PC-3 (cell line): ENCODE data around the gene ROCK2. TPM values are rescaled to one million over a fixed set of nuclear protein-coding genes. Genes with fewer than 3 reads are reported as not detected.

Experiments
- ATAC-seq: fragments of 200-7000 bp; cut with Tn5 transposase; 2 replicates; pipeline ENCODE4 v1.9.1; 2020; ENCODE audit warnings: mild to moderate bottlenecking, moderate library complexity
- BruUV-seq: library from RNA; stranded (reverse); fragments of 400-500 nt; replicated peaks from 2 replicates; lab custom pipeline; 2021; lab: Mats Ljungman, UMichigan
- CTCF ChIA-PET: fragments of 300-600 bp; sonication (Branson Sonifier 250); formaldehyde crosslinking; loops from one replicate; lab custom pipeline; 2022; ENCODE audit warnings: antibody characterized with exemption; lab: Charles Lee
- POLR2A ChIA-PET: fragments of 300-600 bp; sonication (Branson Sonifier 250); formaldehyde crosslinking; loops from one replicate; lab custom pipeline; 2022; ENCODE audit warnings: antibody characterized with exemption; ENCODE audit not compliant: unreplicated experiment; lab: Charles Lee
- DNase-seq: peaks from one replicate; pipeline ENCODE4 v3.0.0-alpha.2; 2015
- H2AFZ ChIP-seq: fragments of 300-600 bp; sonication (generic); 2 replicates; pipeline ENCODE4 v1.6.0; 2016; ENCODE audit warnings: antibody characterized with exemption, low read length
- H3F3A ChIP-seq: fragments of 300-600 bp; sonication (generic); one replicate; pipeline ENCODE4 v1.6.0; 2017; ENCODE audit warnings: antibody characterized with exemption, low read length, control low read depth, mild to moderate bottlenecking; ENCODE audit not compliant: unreplicated experiment
- H3K27ac ChIP-seq: fragments of 300-600 bp; sonication (generic); 2 replicates; pipeline ENCODE4 v1.5.1; 2016; ENCODE audit warnings: mild to moderate bottlenecking, low read length
- H3K27me3 ChIP-seq: fragments of 300-600 bp; sonication (generic); 2 replicates; pipeline ENCODE4 v1.6.1; 2016; ENCODE audit warnings: low read length, mixed read lengths
- H3K36me3 ChIP-seq: fragments of 300-600 bp; sonication (generic); 2 replicates; pipeline ENCODE4 v1.6.1; 2016; ENCODE audit warnings: low read depth, mixed run types, low read length, mixed read lengths
- H3K4me1 ChIP-seq: fragments of 300-600 bp; sonication (generic); 2 replicates; pipeline ENCODE4 v1.5.1; 2016; ENCODE audit warnings: low read length; ENCODE audit not compliant: insufficient read depth
- H3K4me2 ChIP-seq: fragments of 300-600 bp; sonication (generic); 2 replicates; pipeline ENCODE4 v1.6.0; 2016; ENCODE audit warnings: low read length
- H3K4me3 ChIP-seq: fragments of 300-600 bp; sonication (generic); 2 replicates; pipeline ENCODE4 v1.5.1; 2016; ENCODE audit warnings: mild to moderate bottlenecking, low read length, mixed read lengths
- H3K79me2 ChIP-seq: fragments of 300-600 bp; sonication (generic); 2 replicates; pipeline ENCODE4 v1.6.1; 2017; ENCODE audit warnings: low read length, mixed read lengths
- H3K9ac ChIP-seq: fragments of 300-600 bp; sonication (generic); 2 replicates; pipeline ENCODE4 v1.6.0; 2016; ENCODE audit warnings: mild to moderate bottlenecking, low read length
- H3K9me2 ChIP-seq: fragments of 300-600 bp; sonication (generic); replicated peaks from 2 replicates; pipeline ENCODE4 v1.6.1; 2016; ENCODE audit warnings: mixed run types, low read length, mixed read lengths
- H3K9me3 ChIP-seq: fragments of 300-600 bp; sonication (generic); 2 replicates; pipeline ENCODE4 v1.6.1; 2016; ENCODE audit warnings: low read length, mixed read lengths
- H4K20me1 ChIP-seq: fragments of 300-600 bp; sonication (generic); 2 replicates; pipeline ENCODE4 v1.6.1; 2016; ENCODE audit warnings: low read length, mixed read lengths
- EZH2 ChIP-seq: fragments of 300-600 bp; sonication (generic); IDR thresholded peaks from one replicate; pipeline ENCODE4 v1.6.1; 2017; ENCODE audit warnings: antibody characterized with exemption, mild to moderate bottlenecking, low read length; ENCODE audit not compliant: unreplicated experiment
- EZH2phosphoT487 ChIP-seq: fragments of 300-600 bp; sonication (generic); IDR thresholded peaks from 2 replicates; pipeline ENCODE4 v1.6.1; 2018; ENCODE audit warnings: mild to moderate bottlenecking, antibody characterized with exemption, low read length, borderline replicate concordance
- intact Hi-C: fragments of 100-400 bp; cut with micrococcal nuclease; formaldehyde crosslinking; loops from 2 replicates; pipeline ENCODE4 v1.9.0; 2023
- total RNA-seq: library from RNA; depleted of rRNA; stranded (reverse); fragments of >200 nt; gene quantifications from 2 replicates; pipeline ENCODE4 v1.2.3, GENCODE V29; 2014
- TF ChIP-seq, protein P1 (sequence below): fragments of 300-600 bp; sonication (generic); conservative IDR thresholded peaks from 2 replicates; pipeline ENCODE4 v1.5.1; 2017; ENCODE audit warnings: antibody characterized with exemption, low read depth, mild to moderate bottlenecking, low read length

ROCK2 gene
- total RNA-seq, 1 experiment from 2014 or later = 35.3 TPM

DNA sequence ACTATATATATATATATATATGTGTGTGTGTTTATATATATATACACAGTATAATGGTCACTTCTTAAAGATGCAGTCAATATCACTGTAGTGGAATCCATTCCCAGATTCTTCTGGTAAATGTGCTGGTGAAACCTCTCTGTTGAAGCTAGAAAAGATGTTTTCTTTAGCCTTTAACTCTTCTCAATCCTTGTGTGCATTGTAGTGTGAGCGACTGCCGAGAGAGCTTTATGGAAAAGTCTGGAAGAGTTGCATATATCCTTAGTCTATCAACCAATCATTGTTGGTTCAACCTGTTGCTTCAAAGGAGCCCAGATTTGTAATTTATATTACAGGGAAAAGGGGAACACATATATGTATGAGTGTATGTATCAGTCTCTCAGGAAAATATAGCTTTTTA, 161.5 kb downstream of the ROCK2 start:
- H2AFZ ChIP-seq = no peak overlapping the region
- no peak overlapping the region for H3K4me3 ChIP-seq
- CTCF ChIA-PET = no interaction called here
- peaks cover 7% of the 10 kb centered on the region; the same call in 1 of the 2 replicates for H3K4me1 ChIP-seq
- H3F3A ChIP-seq = no peaks in the 10 kb centered on the region
- no peak overlapping the region for H3K9ac ChIP-seq
- H3K4me2 ChIP-seq = no peak overlapping the region
- no peaks in the 10 kb centered on the region for H3K9me3 ChIP-seq
- no peak for ATAC-seq
- no peak for DNase-seq
- no peaks in the 10 kb centered on the region for H3K27me3 ChIP-seq
- peaks cover 6% of the 10 kb centered on the region; the same call in 1 of the 2 replicates for H3K36me3 ChIP-seq
- H3K27ac ChIP-seq = no peak overlapping the region
- TF ChIP-seq EZH2 (no peak), EZH2phosphoT487 (no peak)
- TF ChIP-seq, protein P1, sequence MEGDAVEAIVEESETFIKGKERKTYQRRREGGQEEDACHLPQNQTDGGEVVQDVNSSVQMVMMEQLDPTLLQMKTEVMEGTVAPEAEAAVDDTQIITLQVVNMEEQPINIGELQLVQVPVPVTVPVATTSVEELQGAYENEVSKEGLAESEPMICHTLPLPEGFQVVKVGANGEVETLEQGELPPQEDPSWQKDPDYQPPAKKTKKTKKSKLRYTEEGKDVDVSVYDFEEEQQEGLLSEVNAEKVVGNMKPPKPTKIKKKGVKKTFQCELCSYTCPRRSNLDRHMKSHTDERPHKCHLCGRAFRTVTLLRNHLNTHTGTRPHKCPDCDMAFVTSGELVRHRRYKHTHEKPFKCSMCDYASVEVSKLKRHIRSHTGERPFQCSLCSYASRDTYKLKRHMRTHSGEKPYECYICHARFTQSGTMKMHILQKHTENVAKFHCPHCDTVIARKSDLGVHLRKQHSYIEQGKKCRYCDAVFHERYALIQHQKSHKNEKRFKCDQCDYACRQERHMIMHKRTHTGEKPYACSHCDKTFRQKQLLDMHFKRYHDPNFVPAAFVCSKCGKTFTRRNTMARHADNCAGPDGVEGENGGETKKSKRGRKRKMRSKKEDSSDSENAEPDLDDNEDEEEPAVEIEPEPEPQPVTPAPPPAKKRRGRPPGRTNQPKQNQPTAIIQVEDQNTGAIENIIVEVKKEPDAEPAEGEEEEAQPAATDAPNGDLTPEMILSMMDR = no peak
- POLR2A ChIA-PET = no interaction called here
- no peaks in the 10 kb centered on the region for H3K79me2 ChIP-seq
- intact Hi-C loops = no loop called here
- H3K9me2 ChIP-seq = no peaks in the 10 kb centered on the region
- H4K20me1 ChIP-seq = no peaks in the 10 kb centered on the region
- no TSS peak for BruUV-seq

DNA sequence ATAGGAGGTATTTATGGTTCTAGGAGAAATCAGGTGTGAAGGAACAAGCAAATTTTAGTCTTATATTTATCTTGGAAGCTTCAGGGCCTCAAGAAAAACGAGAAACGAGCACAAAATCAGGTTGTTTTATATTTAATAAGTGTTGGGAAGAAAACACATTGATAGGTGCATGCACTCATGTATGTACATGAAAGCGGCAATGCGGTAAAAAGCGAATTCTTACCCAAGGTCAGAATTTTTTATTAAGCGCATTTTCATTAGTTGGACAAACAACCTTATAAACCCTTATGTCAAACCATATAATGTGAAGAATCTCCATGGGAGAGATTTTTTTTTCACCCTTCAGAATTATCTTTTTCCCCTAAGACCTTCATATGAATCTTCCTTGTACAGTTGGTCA, 163.8 kb downstream of the ROCK2 start:
- intact Hi-C loops = no loop called here
- Histone ChIP-seq H3K79me2 (no peaks in the 10 kb centered on the region), H3K4me3 (no peak overlapping the region), H3K4me2 (no peak overlapping the region), H3K27ac (no peak overlapping the region), H3K27me3 (no peaks in the 10 kb centered on the region), H3K9me3 (no peaks in the 10 kb centered on the region), H3F3A (no peaks in the 10 kb centered on the region), H2AFZ (no peak overlapping the region), H3K9ac (no peak overlapping the region), H3K4me1 (no peaks in the 10 kb centered on the region), H4K20me1 (no peaks in the 10 kb centered on the region), H3K9me2 (no peaks in the 10 kb centered on the region), H3K36me3 (peaks cover 6% of the 10 kb centered on the region; the same call in 1 of the 2 replicates)
- no peak for TF ChIP-seq EZH2
- TF ChIP-seq, protein P1 = no peak
- TF ChIP-seq EZH2phosphoT487 = no peak
- ATAC-seq (no peak), DNase-seq (no peak)
- no TSS peak for BruUV-seq
- ChIA-PET POLR2A (no interaction called here), CTCF (no interaction called here)

GRCh38 chr2:11179899-11180298, 164.5 kb downstream of the ROCK2 start:
- H3K9me2 ChIP-seq = no peaks in the 10 kb centered on the region
- H3K27ac ChIP-seq = no peak overlapping the region
- no peak overlapping the region for H2AFZ ChIP-seq
- no peak overlapping the region for H3K9ac ChIP-seq
- BruUV-seq = TSS peak; percentile 0
- H3K4me2 ChIP-seq = no peak overlapping the region
- ChIA-PET POLR2A (no interaction called here), CTCF (no interaction called here)
- no peak for TF ChIP-seq EZH2phosphoT487
- no peak for TF ChIP-seq EZH2
- TF ChIP-seq, protein P1 = no peak
- no peaks in the 10 kb centered on the region for H3F3A ChIP-seq
- H4K20me1 ChIP-seq = no peaks in the 10 kb centered on the region
- H3K36me3 ChIP-seq = peaks cover 6% of the 10 kb centered on the region; the same call in 1 of the 2 replicates
- DNase-seq (no peak), ATAC-seq (no peak)
- no peaks in the 10 kb centered on the region for H3K27me3 ChIP-seq
- no peak overlapping the region for H3K4me3 ChIP-seq
- H3K79me2 ChIP-seq = no peaks in the 10 kb centered on the region
- intact Hi-C loops = no loop called here
- no peaks in the 10 kb centered on the region for H3K9me3 ChIP-seq
- H3K4me1 ChIP-seq = no peaks in the 10 kb centered on the region
